ENCODE results near the gene RAB9A. TPM values are rescaled to one million over a fixed set of nuclear protein-coding genes. Genes with fewer than 3 reads are reported as not detected.
A peak's percentile ranks its signal among the peaks of the same experiment; 100 is the strongest.
"Not testable (repeated sequence)": the region's sequence is repeated elsewhere in the genome, so short reads cannot be mapped to it uniquely, and the experiment has no call there.

Gene RAB9A
- polyA plus RNA-seq, 1 of the 3 experiments (the other 2 are of a cell fraction): 15.3 TPM

- TF ChIP-seq SMC3 (IDR thresholded peaks at IDR 0.05; ENCODE audit: low read depth, low read length): peak; percentile 84
- TF ChIP-seq ZBTB33 (IDR thresholded peaks at IDR 0.05; ENCODE audit: borderline replicate concordance, low read depth): no peak
- TF ChIP-seq, protein P1, sequence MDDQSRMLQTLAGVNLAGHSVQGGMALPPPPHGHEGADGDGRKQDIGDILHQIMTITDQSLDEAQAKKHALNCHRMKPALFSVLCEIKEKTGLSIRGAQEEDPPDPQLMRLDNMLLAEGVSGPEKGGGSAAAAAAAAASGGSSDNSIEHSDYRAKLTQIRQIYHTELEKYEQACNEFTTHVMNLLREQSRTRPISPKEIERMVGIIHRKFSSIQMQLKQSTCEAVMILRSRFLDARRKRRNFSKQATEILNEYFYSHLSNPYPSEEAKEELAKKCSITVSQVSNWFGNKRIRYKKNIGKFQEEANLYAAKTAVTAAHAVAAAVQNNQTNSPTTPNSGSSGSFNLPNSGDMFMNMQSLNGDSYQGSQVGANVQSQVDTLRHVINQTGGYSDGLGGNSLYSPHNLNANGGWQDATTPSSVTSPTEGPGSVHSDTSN (IDR thresholded peaks at IDR 0.05): no peak
- TF ChIP-seq, protein P2, sequence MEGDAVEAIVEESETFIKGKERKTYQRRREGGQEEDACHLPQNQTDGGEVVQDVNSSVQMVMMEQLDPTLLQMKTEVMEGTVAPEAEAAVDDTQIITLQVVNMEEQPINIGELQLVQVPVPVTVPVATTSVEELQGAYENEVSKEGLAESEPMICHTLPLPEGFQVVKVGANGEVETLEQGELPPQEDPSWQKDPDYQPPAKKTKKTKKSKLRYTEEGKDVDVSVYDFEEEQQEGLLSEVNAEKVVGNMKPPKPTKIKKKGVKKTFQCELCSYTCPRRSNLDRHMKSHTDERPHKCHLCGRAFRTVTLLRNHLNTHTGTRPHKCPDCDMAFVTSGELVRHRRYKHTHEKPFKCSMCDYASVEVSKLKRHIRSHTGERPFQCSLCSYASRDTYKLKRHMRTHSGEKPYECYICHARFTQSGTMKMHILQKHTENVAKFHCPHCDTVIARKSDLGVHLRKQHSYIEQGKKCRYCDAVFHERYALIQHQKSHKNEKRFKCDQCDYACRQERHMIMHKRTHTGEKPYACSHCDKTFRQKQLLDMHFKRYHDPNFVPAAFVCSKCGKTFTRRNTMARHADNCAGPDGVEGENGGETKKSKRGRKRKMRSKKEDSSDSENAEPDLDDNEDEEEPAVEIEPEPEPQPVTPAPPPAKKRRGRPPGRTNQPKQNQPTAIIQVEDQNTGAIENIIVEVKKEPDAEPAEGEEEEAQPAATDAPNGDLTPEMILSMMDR (IDR thresholded peaks at IDR 0.05): peak; percentile 83
- no peak for TF ChIP-seq FOSL2 (IDR thresholded peaks at IDR 0.05; ENCODE audit: borderline replicate concordance, low read depth)
- peak; percentile 73 for TF ChIP-seq RAD21 (IDR thresholded peaks at IDR 0.05; ENCODE audit: low read length)
- no peak for TF ChIP-seq FOXM1 (IDR thresholded peaks at IDR 0.05; ENCODE audit: low read depth)
- Histone ChIP-seq H3K9ac (no peak overlapping the region), H3K36me3 (replicated peaks in 1 of 2; ENCODE audit: control insufficient read depth in 1 of 2, insufficient read depth in 2 of 2, low read length in 1 of 2) (no peaks in the 10 kb centered on the region), H2AFZ (ENCODE audit: low read depth) (no peak overlapping the region), H3K4me1 (ENCODE audit: control insufficient read depth in 1 of 2, insufficient read depth in 2 of 2, low read depth in 1 of 2, low read length in 1 of 2) (no peaks in the 10 kb centered on the region), H3K4me3 (ENCODE audit: low read depth in 2 of 2, low read length in 1 of 2) (no peak overlapping the region), H3K9me2 (no peaks in the 10 kb centered on the region), H3K27me3 (ENCODE audit: insufficient read depth) (no peaks in the 10 kb centered on the region), H3K4me2 (no peak overlapping the region), H3K79me2 (ENCODE audit: insufficient read depth) (no peaks in the 10 kb centered on the region), H3K27ac (ENCODE audit: low read depth in 2 of 2, low read length in 1 of 2) (no peak overlapping the region), H4K20me1 (ENCODE audit: insufficient read depth) (no peaks in the 10 kb centered on the region), H3K9me3 (no peaks in the 10 kb centered on the region), H3F3A (replicated peaks; ENCODE audit: insufficient read depth) (peaks cover 10% of the 10 kb centered on the region)
- WGBS (ENCODE audit: low lambda C conversion rate): 40% methylated on average over 3 of the region's 3 CpGs
- CTCF ChIA-PET: interaction anchor here (0.6 to 3.2 kb wide), 22 partner anchors 11 to 697 kb away, joined by 3 to 46 read pairs (median 4); partner anchors contain the start of gene GEMIN8
- POLR2A ChIA-PET: no interaction called here
- peak; percentile 40 for DNase-seq
These were observed 42.8 kb upstream of the RAB9A start for GRCh38 chrX:13646154-13646549.

DNA sequence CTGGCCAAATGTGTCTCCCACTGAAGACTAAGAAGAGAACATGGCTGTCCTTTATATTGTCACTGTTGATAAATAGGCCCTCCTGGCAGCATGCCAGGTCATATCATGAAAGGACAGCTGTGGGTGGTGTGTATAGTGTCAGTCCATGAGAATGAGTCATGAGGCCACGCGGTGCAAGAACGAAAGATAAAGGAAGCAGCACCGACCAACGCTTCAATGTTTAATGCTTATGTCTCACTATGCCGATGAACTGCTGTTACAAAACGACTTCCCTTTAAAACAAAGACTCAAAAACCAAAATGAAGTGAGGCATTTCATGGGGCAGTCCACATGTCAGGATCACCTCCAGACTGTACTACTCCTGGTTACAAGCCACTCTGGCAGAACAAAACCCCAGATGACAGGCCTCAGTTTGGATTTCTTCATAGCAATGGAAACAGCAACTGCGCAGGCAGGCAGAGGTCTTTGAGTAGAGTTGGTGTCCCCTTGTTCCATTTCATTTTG is 41.2 kb upstream of the RAB9A start:
- Histone ChIP-seq H3K9me3 (no peaks in the 10 kb centered on the region), H2AFZ (ENCODE audit: low read depth) (no peak overlapping the region), H4K20me1 (ENCODE audit: insufficient read depth) (no peaks in the 10 kb centered on the region), H3K4me3 (ENCODE audit: low read depth in 2 of 2, low read length in 1 of 2) (no peak overlapping the region), H3K27ac (ENCODE audit: low read depth in 2 of 2, low read length in 1 of 2) (no peak overlapping the region), H3K9me2 (no peaks in the 10 kb centered on the region), H3K4me2 (no peak overlapping the region), H3K9ac (no peak overlapping the region), H3K27me3 (ENCODE audit: insufficient read depth) (no peaks in the 10 kb centered on the region), H3K4me1 (ENCODE audit: control insufficient read depth in 1 of 2, insufficient read depth in 2 of 2, low read depth in 1 of 2, low read length in 1 of 2) (peaks cover 0 to 6% of the 10 kb centered on the region in 2 experiments; a peak in 2 of 4 replicates), H3K79me2 (ENCODE audit: insufficient read depth) (no peaks in the 10 kb centered on the region), H3F3A (replicated peaks; ENCODE audit: insufficient read depth) (peaks cover 19% of the 10 kb centered on the region), H3K36me3 (replicated peaks in 1 of 2; ENCODE audit: control insufficient read depth in 1 of 2, insufficient read depth in 2 of 2, low read length in 1 of 2) (no peaks in the 10 kb centered on the region)
- 57% methylated on average over 8 of the region's 8 CpGs for WGBS (ENCODE audit: low lambda C conversion rate)
- TF ChIP-seq RAD21 (IDR thresholded peaks at IDR 0.05; ENCODE audit: low read length) (no peak), NFIC (IDR thresholded peaks at IDR 0.05; ENCODE audit: borderline replicate concordance) (peak; percentile 43), ZBTB33 (IDR thresholded peaks at IDR 0.05; ENCODE audit: borderline replicate concordance, low read depth) (no peak)
- CTCF ChIA-PET: no interaction called here
- no peak for DNase-seq
- POLR2A ChIA-PET: no interaction called here

GRCh38 chrX:13648336-13648735 is 40.6 kb upstream of the RAB9A start:
- H3F3A ChIP-seq (replicated peaks; ENCODE audit: insufficient read depth): peaks cover 22% of the 10 kb centered on the region
- H3K36me3 ChIP-seq (replicated peaks in 1 of 2; ENCODE audit: control insufficient read depth in 1 of 2, insufficient read depth in 2 of 2, low read length in 1 of 2); H3K4me2 ChIP-seq; H3K4me1 ChIP-seq (ENCODE audit: control insufficient read depth in 1 of 2, insufficient read depth in 2 of 2, low read depth in 1 of 2, low read length in 1 of 2); H3K9me2 ChIP-seq; H3K79me2 ChIP-seq (ENCODE audit: insufficient read depth); H3K4me3 ChIP-seq (ENCODE audit: low read depth in 2 of 2, low read length in 1 of 2); H3K9ac ChIP-seq; CTCF ChIA-PET; H2AFZ ChIP-seq (ENCODE audit: low read depth); POLR2A ChIA-PET; DNase-seq; H3K27me3 ChIP-seq (ENCODE audit: insufficient read depth); H3K9me3 ChIP-seq; H3K27ac ChIP-seq (ENCODE audit: low read depth in 2 of 2, low read length in 1 of 2); H4K20me1 ChIP-seq (ENCODE audit: insufficient read depth): not testable (repeated sequence)
- WGBS (ENCODE audit: low lambda C conversion rate): 68% methylated on average over 2 of the region's 2 CpGs

Data from SK-N-SH (cell line).